ENCODE measurements around the gene FMNL2. TPM values are rescaled to one million over a fixed set of nuclear protein-coding genes. Genes with fewer than 3 reads are reported as not detected.
"Not testable (repeated sequence)": the region's sequence is repeated elsewhere in the genome, so short reads cannot be mapped to it uniquely, and the experiment has no call there.

FMNL2 gene
- total RNA-seq, 1 experiment from 2014 or later: 33.6 TPM

- H3K36me3 ChIP-seq (ENCODE audit: control insufficient read depth, insufficient read depth, low read length): no peaks in the 10 kb centered on the region
- peaks cover 58% of the 10 kb centered on the region for H3K4me1 ChIP-seq (ENCODE audit: control insufficient read depth, insufficient read depth, low read length)
- ATAC-seq: peak; percentile 75
- intact Hi-C loops (cut with micrococcal nuclease; ENCODE audit: unreplicated experiment): no loop called here
- no peaks in the 10 kb centered on the region for H3K27me3 ChIP-seq (ENCODE audit: control insufficient read depth, insufficient read depth, low read length)
- ChIA-PET CTCF (no interaction called here), POLR2A (interaction anchor here (0.7 kb wide), 1 partner anchor 50 kb away, joined by 3 read pairs; no protein-coding TSS in a partner anchor)
- no peak for DNase-seq (ENCODE audit: low read depth, low spot score)
- BruUV-seq (replicated peaks): no TSS peak
- TF ChIP-seq POLR2AphosphoS5 (IDR thresholded peaks at IDR 0.05; ENCODE audit: low read depth, low read length): no peak
- TF ChIP-seq CTCF (IDR thresholded peaks at IDR 0.05): no peak
- no peak for TF ChIP-seq SIN3A (IDR thresholded peaks at IDR 0.05; ENCODE audit: borderline replicate concordance, insufficient read depth, low read depth, low read length)
- no peak for TF ChIP-seq TCF7L2 (IDR thresholded peaks at IDR 0.05; ENCODE audit: low read depth, low read length)
- TF ChIP-seq REST (IDR thresholded peaks at IDR 0.05; ENCODE audit: insufficient read depth in 1 of 2, low read depth in 2 of 2, low read length in 1 of 2): no peak
- H3K27ac ChIP-seq (ENCODE audit: low read length): no peak overlapping the region
- no peak overlapping the region for H3K4me3 ChIP-seq (ENCODE audit: low read depth in 2 of 2, low read length in 2 of 2)
- H3K9me3 ChIP-seq (ENCODE audit: control insufficient read depth, insufficient read depth, low read depth, low read length): no peaks in the 10 kb centered on the region
- in situ Hi-C loops (cut with HindIII; ENCODE audit: low pct_unique_long_range_greater_than_20kb, low sequenced_read_pairs): no loop called here
Observed at GRCh38 chr2:152473151-152473857, 138.3 kb downstream of the FMNL2 start.

GRCh38 chr2:152474523-152474922, 139.5 kb downstream of the FMNL2 start:
- H3K4me3 ChIP-seq (ENCODE audit: low read depth in 2 of 2, low read length in 2 of 2); H3K36me3 ChIP-seq (ENCODE audit: control insufficient read depth, insufficient read depth, low read length); BruUV-seq (replicated peaks); in situ Hi-C loops (cut with HindIII; ENCODE audit: low pct_unique_long_range_greater_than_20kb, low sequenced_read_pairs); CTCF ChIA-PET; H3K27ac ChIP-seq (ENCODE audit: low read length); intact Hi-C loops (cut with micrococcal nuclease; ENCODE audit: unreplicated experiment); ATAC-seq; POLR2A ChIA-PET; H3K9me3 ChIP-seq (ENCODE audit: control insufficient read depth, insufficient read depth, low read depth, low read length); H3K27me3 ChIP-seq (ENCODE audit: control insufficient read depth, insufficient read depth, low read length); DNase-seq (ENCODE audit: low read depth, low spot score): not testable (repeated sequence)
- peaks cover 47% of the 10 kb centered on the region for H3K4me1 ChIP-seq (ENCODE audit: control insufficient read depth, insufficient read depth, low read length)

GRCh38 chr2:152475982-152476381, 141.0 kb downstream of the FMNL2 start:
- ATAC-seq (no peak), DNase-seq (ENCODE audit: low read depth, low spot score) (no peak)
- peaks cover 40% of the 10 kb centered on the region for H3K4me1 ChIP-seq (ENCODE audit: control insufficient read depth, insufficient read depth, low read length)
- ChIA-PET POLR2A (interaction anchor here (1.5 kb wide), 1 partner anchor 15 kb away, joined by 3 read pairs; no protein-coding TSS in a partner anchor), CTCF (no interaction called here)
- BruUV-seq (replicated peaks): no TSS peak
- intact Hi-C loops (cut with micrococcal nuclease; ENCODE audit: unreplicated experiment): no loop called here
- no peak for TF ChIP-seq REST (IDR thresholded peaks at IDR 0.05; ENCODE audit: insufficient read depth in 1 of 2, low read depth in 2 of 2, low read length in 1 of 2)
- H3K9me3 ChIP-seq (ENCODE audit: control insufficient read depth, insufficient read depth, low read depth, low read length): no peaks in the 10 kb centered on the region
- no peak overlapping the region for H3K4me3 ChIP-seq (ENCODE audit: low read depth in 2 of 2, low read length in 2 of 2)
- in situ Hi-C loops (cut with HindIII; ENCODE audit: low pct_unique_long_range_greater_than_20kb, low sequenced_read_pairs): no loop called here
- H3K27ac ChIP-seq (ENCODE audit: low read length): no peak overlapping the region
- no peaks in the 10 kb centered on the region for H3K27me3 ChIP-seq (ENCODE audit: control insufficient read depth, insufficient read depth, low read length)
- H3K36me3 ChIP-seq (ENCODE audit: control insufficient read depth, insufficient read depth, low read length): no peaks in the 10 kb centered on the region

All from Panc1 (cell line).